Activated CD8-positive, alpha-beta T cell treated with anti-CD3 and anti-CD28 coated beads for 36 hours (primary cell): Measurements from ENCODE around the gene FAF1. TPM values are rescaled to one million over a fixed set of nuclear protein-coding genes. Genes with fewer than 3 reads are reported as not detected.

ENCODE experiments used
- ATAC-seq: fragments of 200-7000 bp; cut with Tn5 transposase; one replicate; pipeline ENCODE4 v1.10.0; 2021; ENCODE audit warnings: mild to moderate bottlenecking, moderate library complexity
- CTCF ChIA-PET: fragments of 350-600 bp; sonication (Branson Sonifier 250); formaldehyde crosslinking; loops from one replicate; lab custom pipeline; 2021; ENCODE audit warnings: antibody characterized with exemption; lab: Charles Lee
- POLR2A ChIA-PET: fragments of 350-600 bp; sonication (Branson Sonifier 250); formaldehyde crosslinking; loops from one replicate; lab custom pipeline; 2021; ENCODE audit warnings: antibody characterized with exemption; lab: Charles Lee
- DNase-seq: peaks from one replicate; pipeline ENCODE4 v3.0.0-alpha.2; 2020
- H3K27ac Mint-ChIP-seq: one replicate; pipeline ENCODE4 v1.8.0; 2021; ENCODE audit warnings: mild to moderate bottlenecking, mixed read lengths
- H3K27me3 Mint-ChIP-seq: one replicate; pipeline ENCODE4 v1.8.0; 2021; ENCODE audit warnings: mixed read lengths
- H3K36me3 Mint-ChIP-seq: one replicate; pipeline ENCODE4 v1.8.0; 2021; ENCODE audit warnings: low read depth, mixed read lengths
- H3K4me1 Mint-ChIP-seq: one replicate; pipeline ENCODE4 v1.8.0; 2021; ENCODE audit warnings: low read depth, mixed read lengths
- H3K4me3 Mint-ChIP-seq: one replicate; pipeline ENCODE4 v1.8.0; 2021; ENCODE audit warnings: mild to moderate bottlenecking, moderate library complexity, mixed read lengths
- H3K9me3 Mint-ChIP-seq: one replicate; pipeline ENCODE4 v1.8.0; 2021; ENCODE audit warnings: mixed read lengths
- CTCF ChIP-seq: fragments of 200-600 bp; IDR thresholded peaks from one replicate; pipeline ENCODE4 v1.8.0; 2022; ENCODE audit warnings: antibody characterized with exemption, mild to moderate bottlenecking
- intact Hi-C: fragments of 100-400 bp; cut with micrococcal nuclease; formaldehyde crosslinking; loops from one replicate; pipeline ENCODE4 v1.10.0; 2022
- total RNA-seq, 2 experiments: library from RNA; stranded (reverse); gene quantifications; one replicate each; pipeline ENCODE4 v1.2.3, GENCODE V29; 2021

FAF1 gene
- total RNA-seq, 2 experiments from 2014 or later = 82.2 to 87.0 TPM

DNA sequence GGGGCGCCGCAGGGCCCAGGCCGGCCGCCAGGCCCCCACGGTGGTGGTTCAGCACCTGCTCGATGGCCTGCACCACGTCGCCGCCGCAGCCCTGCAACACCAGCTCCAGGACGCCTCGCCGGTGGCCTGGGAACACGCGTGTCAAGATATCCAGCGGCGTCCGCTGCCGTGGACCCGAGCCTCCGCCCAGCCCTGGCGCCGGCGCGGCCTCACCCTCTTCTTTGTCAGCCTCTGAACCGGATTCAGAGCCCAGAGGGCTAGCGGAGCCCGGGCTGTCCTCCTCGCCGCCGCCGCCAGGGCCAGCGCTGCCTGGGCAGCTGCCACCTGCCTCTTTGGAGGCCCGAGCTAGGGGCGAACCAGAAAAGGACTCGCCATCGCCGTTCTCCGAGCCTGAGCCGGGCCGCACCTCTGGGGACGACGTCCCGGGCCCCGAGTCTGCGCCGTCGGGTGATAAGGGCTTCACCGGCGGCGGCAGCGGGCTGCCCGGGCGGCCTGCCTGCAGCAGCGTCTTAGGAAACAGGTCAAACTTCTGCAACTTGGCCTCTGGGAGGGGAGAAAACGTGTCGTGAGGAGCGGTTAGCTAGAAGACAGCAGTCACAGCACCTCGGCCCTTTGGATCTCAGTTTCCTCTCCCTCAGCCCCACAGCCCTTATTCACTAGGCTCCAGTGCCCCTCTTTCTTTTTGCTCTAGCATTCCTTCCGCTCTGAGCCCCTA, 540.7 kb downstream of the FAF1 start:
- H3K9me3 Mint-ChIP-seq = no peaks in the 10 kb centered on the region
- POLR2A ChIA-PET = no interaction called here
- intact Hi-C loops = no loop called here
- ATAC-seq (no peak), DNase-seq (no peak)
- CTCF ChIA-PET = no interaction called here
- peak overlapping the region; percentile 14 for H3K4me3 Mint-ChIP-seq
- H3K36me3 Mint-ChIP-seq = peaks cover 3% of the 10 kb centered on the region
- H3K27ac Mint-ChIP-seq = no peak overlapping the region
- peaks cover 79% of the 10 kb centered on the region for H3K27me3 Mint-ChIP-seq
- H3K4me1 Mint-ChIP-seq = peaks cover 42% of the 10 kb centered on the region
- TF ChIP-seq CTCF = no peak

GRCh38 chr1:50418600-50419109, 541.4 kb downstream of the FAF1 start:
- Mint-ChIP-seq H3K36me3 (peaks cover 3% of the 10 kb centered on the region), H3K27me3 (peaks cover 78% of the 10 kb centered on the region), H3K9me3 (no peaks in the 10 kb centered on the region), H3K27ac (no peak overlapping the region), H3K4me3 (no peak overlapping the region), H3K4me1 (peaks cover 37% of the 10 kb centered on the region)
- ATAC-seq (peak; percentile 5), DNase-seq (no peak)
- ChIA-PET CTCF (no interaction called here), POLR2A (no interaction called here)
- TF ChIP-seq CTCF = no peak
- intact Hi-C loops = no loop called here

GRCh38 chr1:50417946-50418599, 542.0 kb downstream of the FAF1 start:
- TF ChIP-seq CTCF = no peak
- DNase-seq (no peak), ATAC-seq (no peak)
- peaks cover 33% of the 10 kb centered on the region for H3K4me1 Mint-ChIP-seq
- no peak overlapping the region for H3K27ac Mint-ChIP-seq
- intact Hi-C loops = no loop called here
- peaks cover 75% of the 10 kb centered on the region for H3K27me3 Mint-ChIP-seq
- H3K9me3 Mint-ChIP-seq = no peaks in the 10 kb centered on the region
- ChIA-PET POLR2A (no interaction called here), CTCF (no interaction called here)
- H3K4me3 Mint-ChIP-seq = no peak overlapping the region
- H3K36me3 Mint-ChIP-seq = peaks cover 3% of the 10 kb centered on the region

GRCh38 chr1:50417507-50417906, 542.6 kb downstream of the FAF1 start:
- ATAC-seq (no peak), DNase-seq (no peak)
- intact Hi-C loops = no loop called here
- POLR2A ChIA-PET = no interaction called here
- H3K4me1 Mint-ChIP-seq = peaks cover 29% of the 10 kb centered on the region
- no peak for TF ChIP-seq CTCF
- peaks cover 3% of the 10 kb centered on the region for H3K36me3 Mint-ChIP-seq
- CTCF ChIA-PET = no interaction called here
- H3K27me3 Mint-ChIP-seq = peaks cover 73% of the 10 kb centered on the region
- H3K4me3 Mint-ChIP-seq = no peak overlapping the region
- H3K9me3 Mint-ChIP-seq = peaks cover 2% of the 10 kb centered on the region
- no peak overlapping the region for H3K27ac Mint-ChIP-seq
